Ovary (tissue), 9 donors: Measurements from ENCODE around the gene ATP7B. TPM values are rescaled to one million over a fixed set of nuclear protein-coding genes. Genes with fewer than 3 reads are reported as not detected.

Experiments
- DNase-seq, 5 donors: peaks; one replicate each; pipeline ENCODE4 v3.0.0-alpha.2; 2019 to 2020
- H3K27ac ChIP-seq, 2 donors: fragments of 200-600 bp; one replicate each; pipeline versions ENCODE4 v1.5.1 to v1.8.0; 2019 to 2022
- H3K27me3 ChIP-seq: fragments of 200-600 bp; one replicate; pipeline ENCODE4 v1.8.0; 2022
- H3K36me3 ChIP-seq: fragments of 200-600 bp; sonication (generic); one replicate; pipeline ENCODE4 v1.5.1; 2019
- H3K4me1 ChIP-seq: one replicate; pipeline ENCODE4 v1.8.1; 2013; ENCODE audit warnings: mild to moderate bottlenecking, moderate library complexity; ENCODE audit not compliant: insufficient read depth
- H3K4me3 ChIP-seq: fragments of 200-600 bp; sonication (generic); one replicate; pipeline ENCODE4 v1.5.1; 2017
- H3K9me3 ChIP-seq, 2 donors: fragments of 200-600 bp in 1 of 2; sonication (generic) in 1 of 2; one replicate each; pipeline versions ENCODE4 v1.5.1 to v1.8.1; 2013 to 2019; ENCODE audit warnings: mild to moderate bottlenecking in 1 of 2, moderate library complexity in 1 of 2
- CTCF ChIP-seq, 3 donors: fragments of 450-650 bp in 2 of 3; fragments of 200-600 bp in 1 of 3; IDR thresholded peaks; one replicate each; pipeline versions ENCODE4 v1.5.1 to v1.8.0; 2016 to 2022; ENCODE audit warnings: antibody characterized with exemption in 3 of 3, mild to moderate bottlenecking in 1 of 3
- EP300 ChIP-seq: sonication (generic); formaldehyde crosslinking; IDR thresholded peaks from one replicate; pipeline ENCODE4 v1.6.1; 2017; ENCODE audit warnings: antibody characterized with exemption
- POLR2A ChIP-seq: fragments of 450-650 bp; IDR thresholded peaks from one replicate; pipeline ENCODE4 v1.6.1; 2017; ENCODE audit warnings: antibody characterized with exemption, mild to moderate bottlenecking, moderate library complexity
- WGBS, 3 donors: extraction: QIAGEN DNeasy Blood & Tissue Kit in 1 of 3; methylation state at CpG; one replicate each; pipeline versions ENCODE4 v1.1.5 to v1.1.7; 2013 to 2017; 5-methylcytosine and 5-hydroxymethylcytosine counted together
- intact Hi-C, 4 donors: fragments of 100-400 bp; cut with DNase I; formaldehyde crosslinking; loops; one replicate each; pipeline versions ENCODE4 v1.11.0 to v1.15.1; 2022 to 2023
- polyA plus RNA-seq, 2 donors: library from polyadenylated mRNA; stranded (reverse); fragments of 200-250 nt in 1 of 2; fragments of 350-450 nt in 1 of 2; fragmentation: Illumina TruSeq in 1 of 2; extraction: RNeasy Lipid Tissue Mini Kit (QIAGEN cat#74804) in 1 of 2; gene quantifications; one replicate each; pipeline ENCODE4 v1.2.3, GENCODE V29; 2013 to 2014
- total RNA-seq, 7 donors: library from RNA; depleted of rRNA in 2 of 7; stranded (reverse); fragments of >200 nt in 2 of 7; fragmentation: NEBNext Ultra II Directional in 3 of 7; extraction: Animal tissue kit (Norgen Biotek cat#: 25700) in 3 of 7; gene quantifications; one replicate each; pipeline versions ENCODE4 v1.1.0 to v1.2.4, GENCODE V29; 2016 to 2023
- donor health status: DM: no; HTN: no; CAD: no; lungs with moderate emphysema.
- donor health status: DM: no; HTN: no; CAD: no.
- donor health status: Bipolar disorder and iron deficiency.
- donor health status: DM: yes; HTN: yes; CAD: no.
- donor health status: DM: no; HTN: no; CAD: no.
- donor health status: DM: yes; HTN: yes; CAD: no.

The ATP7B gene
- total and polyA plus RNA-seq, 9 donors, result 2.9 to 7.3 (median 5.1) TPM

- intact Hi-C loops, result no loop called here
- DNase-seq, result no peak
- no peaks in the 10 kb centered on the region for H3K9me3 ChIP-seq
These were observed 5.0 kb upstream of the ATP7B start for GRCh38 chr13:52016296-52016695.

GRCh38 chr13:52012512-52012836 is 1.2 kb upstream of the ATP7B start:
- H3K27ac ChIP-seq, result peak overlapping the region in 1 of 2 donors; percentile 24
- whole genome bisulfite sequencing, 3 donors, result 0 to 1% (median 1%) methylated on average over 8 of the region's 8 CpGs
- H3K9me3 ChIP-seq, result no peaks in the 10 kb centered on the region
- no peak for DNase-seq
- peaks cover 5% of the 10 kb centered on the region for H3K4me1 ChIP-seq
- no peaks in the 10 kb centered on the region for H3K36me3 ChIP-seq
- intact Hi-C loops, result no loop called here
- no peaks in the 10 kb centered on the region for H3K27me3 ChIP-seq
- TF ChIP-seq POLR2A (no peak), EP300 (no peak), CTCF (IDR thresholded peaks at IDR 0.05) (no peak)
- peak overlapping the region; percentile 76 for H3K4me3 ChIP-seq

More at GRCh38 chr13:52016296-52016695, 5.0 kb upstream of the ATP7B start:
- Histone ChIP-seq H3K27ac (no peak overlapping the region), H3K27me3 (no peaks in the 10 kb centered on the region), H3K4me3 (no peak overlapping the region), H3K4me1 (no peaks in the 10 kb centered on the region), H3K36me3 (no peaks in the 10 kb centered on the region)
- no peak for TF ChIP-seq POLR2A
- no peak for TF ChIP-seq EP300
- TF ChIP-seq CTCF (IDR thresholded peaks at IDR 0.05), result no peak
- WGBS, 3 donors, result 94 to 97% (median 95%) methylated on average over 3 of the region's 3 CpGs

GRCh38 chr13:52011632-52012511 is 622 bp upstream of the ATP7B start, which contains the start of gene ALG11:
Gene ALG11 (plus strand): TSS chr13:52012398. CDS start chr13:52012419, 21 bp downstream.
- no peak for TF ChIP-seq EP300
- TF ChIP-seq POLR2A, result peak; percentile 28
- H3K9me3 ChIP-seq, result no peaks in the 10 kb centered on the region
- DNase-seq, result peak; percentile 98 to 100 (median 99)
- H3K4me1 ChIP-seq, result peaks cover 5% of the 10 kb centered on the region
- no peaks in the 10 kb centered on the region for H3K27me3 ChIP-seq
- H3K36me3 ChIP-seq, result no peaks in the 10 kb centered on the region
- WGBS, 3 donors, result 1% methylated on average over 41 to 82 of the region's 82 CpGs
- intact Hi-C loops, result no loop called here
- peak within 1 kb of the TSS; percentile 13 to 43 for H3K27ac ChIP-seq
- peak within 1 kb of the TSS; percentile 76 for H3K4me3 ChIP-seq

- no peaks in the 10 kb centered on the region for H3K27me3 ChIP-seq
- no peaks in the 10 kb centered on the region for H3K36me3 ChIP-seq
- 67 to 72% (median 69%) methylated on average over 6 of the region's 6 CpGs for WGBS, 3 donors
- peaks cover 5% of the 10 kb centered on the region for H3K4me1 ChIP-seq
- no peaks in the 10 kb centered on the region for H3K9me3 ChIP-seq
- intact Hi-C loops, result loop anchor here in 1 of 4 donors (10.0 kb wide), 1 partner anchor 115 kb away; the partner anchor contains the start of gene NEK5
- DNase-seq, result no peak
- no peak overlapping the region for H3K27ac ChIP-seq
- no peak for TF ChIP-seq POLR2A
- no peak for TF ChIP-seq EP300
- TF ChIP-seq CTCF (IDR thresholded peaks at IDR 0.05), result no peak
- no peak overlapping the region for H3K4me3 ChIP-seq
These were observed 1.3 kb downstream of the ATP7B start for GRCh38 chr13:52009946-52010345.
